Measurements from ENCODE around the gene KIRREL3. TPM values are rescaled to one million over a fixed set of nuclear protein-coding genes. Genes with fewer than 3 reads are reported as not detected.

Gene KIRREL3
- total RNA-seq, 4 donors from 2014 or later, result 0.19 TPM; not detected in 3

DNA sequence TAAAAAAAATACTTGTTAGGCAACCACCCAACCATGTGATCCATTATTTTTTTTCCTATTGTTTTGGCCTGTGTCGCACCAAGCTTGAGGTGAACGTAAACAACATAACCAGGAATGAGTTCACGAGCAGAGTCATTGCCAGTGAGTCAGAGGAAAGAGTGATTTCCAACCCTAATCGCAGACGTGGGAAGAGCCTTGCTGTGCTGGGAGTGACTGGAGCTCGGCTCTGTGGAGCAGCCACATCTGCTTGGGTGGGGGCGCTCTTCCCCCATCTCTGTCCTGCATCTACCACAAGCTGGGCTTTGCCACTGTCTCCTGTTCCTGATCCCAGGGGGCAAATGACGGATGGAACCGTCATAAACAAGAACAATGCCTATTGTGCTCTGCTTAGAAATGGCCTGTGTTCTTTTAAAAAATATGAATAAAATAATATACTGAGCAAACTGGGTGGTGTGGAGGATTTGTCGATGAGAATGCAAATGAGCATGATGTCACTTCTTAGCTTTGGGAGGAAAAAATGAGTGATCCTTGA lies 210.0 kb downstream of the KIRREL3 start:
- no peak for DNase-seq
- Histone ChIP-seq H3K9me3 (no peaks in the 10 kb centered on the region), H3K27ac (no peak overlapping the region), H3K4me1 (no peaks in the 10 kb centered on the region), H3K4me3 (no peak overlapping the region), H3K27me3 (no peaks in the 10 kb centered on the region), H3K36me3 (no peaks in the 10 kb centered on the region)
- TF ChIP-seq POLR2A (IDR thresholded peaks at IDR 0.05), result no peak
- TF ChIP-seq, protein P1, sequence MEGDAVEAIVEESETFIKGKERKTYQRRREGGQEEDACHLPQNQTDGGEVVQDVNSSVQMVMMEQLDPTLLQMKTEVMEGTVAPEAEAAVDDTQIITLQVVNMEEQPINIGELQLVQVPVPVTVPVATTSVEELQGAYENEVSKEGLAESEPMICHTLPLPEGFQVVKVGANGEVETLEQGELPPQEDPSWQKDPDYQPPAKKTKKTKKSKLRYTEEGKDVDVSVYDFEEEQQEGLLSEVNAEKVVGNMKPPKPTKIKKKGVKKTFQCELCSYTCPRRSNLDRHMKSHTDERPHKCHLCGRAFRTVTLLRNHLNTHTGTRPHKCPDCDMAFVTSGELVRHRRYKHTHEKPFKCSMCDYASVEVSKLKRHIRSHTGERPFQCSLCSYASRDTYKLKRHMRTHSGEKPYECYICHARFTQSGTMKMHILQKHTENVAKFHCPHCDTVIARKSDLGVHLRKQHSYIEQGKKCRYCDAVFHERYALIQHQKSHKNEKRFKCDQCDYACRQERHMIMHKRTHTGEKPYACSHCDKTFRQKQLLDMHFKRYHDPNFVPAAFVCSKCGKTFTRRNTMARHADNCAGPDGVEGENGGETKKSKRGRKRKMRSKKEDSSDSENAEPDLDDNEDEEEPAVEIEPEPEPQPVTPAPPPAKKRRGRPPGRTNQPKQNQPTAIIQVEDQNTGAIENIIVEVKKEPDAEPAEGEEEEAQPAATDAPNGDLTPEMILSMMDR (IDR thresholded peaks at IDR 0.05), result no peak
- intact Hi-C loops (cut with DNase I), result no loop called here
- 41 to 59% methylated on average over 4 to 10 of the region's 10 CpGs for WGBS, 2 donors

DNA sequence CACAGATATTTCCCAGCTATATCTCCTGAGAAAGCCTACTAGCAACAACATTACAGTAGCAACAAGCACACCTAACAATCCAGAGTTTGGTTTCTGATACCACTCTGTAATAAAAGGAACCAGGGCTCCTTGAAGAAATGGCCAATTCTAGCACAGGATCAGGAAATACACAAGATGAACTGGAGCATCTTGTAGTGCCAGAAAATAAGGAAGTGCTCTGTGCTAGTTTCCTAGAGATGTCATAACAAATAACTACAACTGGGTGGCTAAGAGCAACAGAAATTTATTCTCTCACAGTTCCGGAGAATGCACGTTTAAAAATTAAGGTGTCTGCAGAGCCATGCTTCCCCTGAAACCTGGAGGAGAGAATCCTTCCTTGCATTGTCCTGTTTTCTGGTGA lies 217.8 kb downstream of the KIRREL3 start:
- Histone ChIP-seq H3K27me3 (peaks cover 0 to 4% (median 0%) of the 10 kb centered on the region in 4 donors), H3K27ac (no peak overlapping the region), H3K9me3 (no peaks in the 10 kb centered on the region), H3K4me1 (no peaks in the 10 kb centered on the region), H3K4me3 (no peak overlapping the region), H3K36me3 (no peaks in the 10 kb centered on the region)
- TF ChIP-seq POLR2A (IDR thresholded peaks at IDR 0.05), result no peak
- TF ChIP-seq, protein P1 (IDR thresholded peaks at IDR 0.05), result no peak
- DNase-seq, result no peak
- intact Hi-C loops (cut with DNase I), result no loop called here
- 67 to 83% methylated on average over 2 of the region's 2 CpGs for WGBS, 2 donors

DNA sequence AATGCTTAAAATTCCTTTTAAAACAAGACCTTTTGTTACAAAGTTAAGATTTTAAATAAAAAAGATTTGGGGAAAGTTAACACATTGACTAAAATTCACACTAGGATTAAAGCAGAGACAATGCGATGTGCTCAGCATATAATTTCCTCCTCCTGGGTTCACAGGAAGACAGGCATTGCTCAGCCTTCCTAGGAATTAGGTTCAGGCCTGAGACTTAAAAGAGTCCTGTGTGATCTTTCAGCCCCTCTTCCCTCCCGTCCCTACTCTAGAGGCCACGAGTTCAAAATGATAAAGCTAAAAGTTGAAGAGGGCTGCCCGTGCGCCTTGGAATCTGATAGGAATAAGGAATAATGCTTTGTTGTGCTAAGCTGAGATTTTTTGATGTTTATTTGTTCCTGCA lies 218.6 kb downstream of the KIRREL3 start:
- no peaks in the 10 kb centered on the region for H3K9me3 ChIP-seq
- intact Hi-C loops (cut with DNase I), result no loop called here
- H3K27me3 ChIP-seq, result peaks cover 0 to 4% (median 0%) of the 10 kb centered on the region in 4 donors
- TF ChIP-seq, protein P1 (IDR thresholded peaks at IDR 0.05), result no peak
- no peak for TF ChIP-seq POLR2A (IDR thresholded peaks at IDR 0.05)
- WGBS, 2 donors, result 44 to 72% methylated on average over 5 of the region's 5 CpGs
- no peak for DNase-seq
- H3K4me1 ChIP-seq, result no peaks in the 10 kb centered on the region
- H3K36me3 ChIP-seq, result no peaks in the 10 kb centered on the region
- no peak overlapping the region for H3K4me3 ChIP-seq
- H3K27ac ChIP-seq, result no peak overlapping the region

DNA sequence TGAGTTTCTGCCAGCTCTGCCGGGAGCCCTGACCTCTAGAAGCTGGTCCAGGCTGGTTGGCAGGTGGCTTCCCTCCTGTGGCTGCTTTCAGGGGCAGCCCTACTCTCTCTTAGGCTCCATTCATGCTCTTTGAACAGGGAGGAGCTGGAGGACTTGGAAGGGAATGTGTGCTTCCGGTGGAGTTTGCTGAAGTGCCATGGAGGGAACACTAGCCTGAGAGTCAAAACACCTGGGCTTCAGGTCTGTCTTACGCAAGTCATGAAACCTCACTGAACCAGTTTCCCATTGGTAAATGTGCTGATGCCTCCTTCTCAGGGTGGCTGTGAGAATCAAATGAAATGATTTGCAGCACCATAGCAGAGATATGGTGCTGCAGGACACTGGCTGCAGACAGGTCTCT lies 224.5 kb downstream of the KIRREL3 start:
- no peaks in the 10 kb centered on the region for H3K4me1 ChIP-seq
- H3K36me3 ChIP-seq, result no peaks in the 10 kb centered on the region
- no peaks in the 10 kb centered on the region for H3K9me3 ChIP-seq
- intact Hi-C loops (cut with DNase I), result no loop called here
- WGBS, 2 donors, result 73 to 82% methylated on average over 3 of the region's 3 CpGs
- H3K27ac ChIP-seq, result no peak overlapping the region
- DNase-seq, result no peak
- H3K27me3 ChIP-seq, result peaks cover 0 to 4% (median 0%) of the 10 kb centered on the region in 4 donors
- no peak overlapping the region for H3K4me3 ChIP-seq
- TF ChIP-seq POLR2A (IDR thresholded peaks at IDR 0.05), result no peak
- TF ChIP-seq, protein P1 (IDR thresholded peaks at IDR 0.05), result no peak

DNA sequence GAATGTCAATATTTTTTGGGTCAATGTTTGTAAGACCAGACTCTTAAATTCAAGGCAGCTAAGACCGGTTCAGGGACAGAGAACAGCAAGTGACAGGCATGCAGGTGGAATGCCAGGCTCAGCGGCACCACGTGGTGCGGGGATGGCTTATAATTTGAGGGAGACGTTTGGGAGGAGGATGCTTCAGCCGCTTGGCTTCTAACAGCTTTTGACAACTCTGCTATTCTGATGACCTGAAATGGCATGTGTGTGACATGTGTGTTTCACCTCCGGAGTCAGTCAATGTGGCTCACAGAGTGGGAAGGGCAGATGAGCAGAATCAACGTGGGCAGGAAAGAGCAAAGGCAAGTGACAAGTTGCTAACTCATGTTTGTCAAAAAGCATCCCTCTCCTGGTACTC lies 228.3 kb downstream of the KIRREL3 start:
- TF ChIP-seq POLR2A (IDR thresholded peaks at IDR 0.05), result no peak
- TF ChIP-seq, protein P1 (IDR thresholded peaks at IDR 0.05), result no peak
- H3K36me3 ChIP-seq, result no peaks in the 10 kb centered on the region
- no peaks in the 10 kb centered on the region for H3K27me3 ChIP-seq
- DNase-seq, result no peak
- H3K9me3 ChIP-seq, result no peaks in the 10 kb centered on the region
- no peak overlapping the region for H3K27ac ChIP-seq
- no peak overlapping the region for H3K4me3 ChIP-seq
- H3K4me1 ChIP-seq, result no peaks in the 10 kb centered on the region
- intact Hi-C loops (cut with DNase I), result no loop called here
- 74 to 78% methylated on average over 7 to 8 of the region's 8 CpGs for whole genome bisulfite sequencing, 2 donors

Data from esophagus squamous epithelium (tissue), 5 donors.